Measurements from ENCODE around the gene ITGB5. TPM values are rescaled to one million over a fixed set of nuclear protein-coding genes. Genes with fewer than 3 reads are reported as not detected.

Gene ITGB5
- total RNA-seq, 1 experiment from 2014 or later, result 116 TPM

DNA sequence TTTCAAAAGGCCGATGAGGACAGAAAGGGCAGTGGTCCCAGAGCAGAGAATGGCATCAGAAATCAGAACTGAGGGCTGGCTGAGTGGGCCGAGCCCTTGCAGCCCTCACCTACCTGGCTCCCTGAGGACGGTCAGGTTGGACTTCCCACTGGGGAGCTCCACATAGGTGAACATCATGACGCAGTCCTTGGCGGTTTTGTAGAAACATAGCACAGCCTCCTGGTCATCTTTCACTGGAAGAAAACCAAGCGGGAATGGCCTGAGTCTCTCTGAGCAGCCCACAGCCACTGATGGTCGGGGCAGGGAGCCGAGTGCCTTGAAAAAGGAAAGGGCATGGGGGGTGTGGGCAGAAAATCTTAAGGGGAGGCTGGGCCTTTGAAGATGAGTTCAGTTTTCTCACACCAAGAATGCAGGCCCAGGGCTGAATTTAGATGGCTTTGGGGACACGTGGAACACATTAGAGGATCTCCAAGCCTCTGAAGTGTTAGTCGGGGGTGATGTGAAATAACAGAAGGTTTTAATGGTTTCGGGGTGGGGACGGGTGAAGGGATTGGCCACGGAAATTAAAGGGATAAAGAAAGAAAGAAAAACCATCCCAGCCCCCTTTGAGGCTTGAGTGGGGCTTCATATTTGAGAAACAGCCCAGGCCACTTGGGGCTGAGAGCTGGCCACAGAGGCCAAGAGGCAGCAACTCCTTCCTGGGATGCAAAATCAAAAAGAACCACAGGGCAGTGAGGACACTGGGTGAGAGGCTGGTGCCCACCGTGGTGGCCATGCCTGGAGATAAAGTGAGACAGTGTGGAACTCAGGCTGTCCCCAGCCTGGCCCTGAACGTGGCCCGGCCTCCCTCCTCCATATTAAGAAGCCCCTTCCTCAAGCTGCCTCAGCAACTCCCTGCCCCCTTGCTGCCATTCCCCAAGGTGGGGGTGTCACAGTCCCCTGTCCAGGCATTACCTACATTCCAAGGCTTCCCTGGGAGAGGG lies 120.8 kb downstream of the ITGB5 start:
- no peak for DNase-seq (ENCODE audit: low spot score)
- TF ChIP-seq CTCF (conservative IDR thresholded peaks at IDR 0.05; ENCODE audit: low read depth, low read length), result no peak
- TF ChIP-seq EZH2 (IDR thresholded peaks at IDR 0.05; ENCODE audit: borderline replicate concordance, low read depth, low read length, poor library complexity, severe bottlenecking), result no peak
- peaks cover 42% of the 10 kb centered on the region for H3K36me3 ChIP-seq (ENCODE audit: insufficient read depth, low read length, poor library complexity, severe bottlenecking)
- ChIA-PET CTCF (no interaction called here), POLR2A (ENCODE audit: low non-redundant PET) (no interaction called here)
- H3K4me3 ChIP-seq (ENCODE audit: low read depth, low read length, poor library complexity, severe bottlenecking), result no peak overlapping the region
- intact Hi-C loops (cut with micrococcal nuclease; ENCODE audit: unreplicated experiment), result loop anchor here (10.0 kb wide), 1 partner anchor 202 kb away; no protein-coding TSS in a partner anchor
- H3K27me3 ChIP-seq (replicated peaks; ENCODE audit: insufficient read depth, low read depth, low read length, poor library complexity), result no peaks in the 10 kb centered on the region
- BruUV-seq (replicated peaks), result no TSS peak
- H3K4me1 ChIP-seq (ENCODE audit: insufficient read depth, low read length, poor library complexity, severe bottlenecking), result peaks cover 26% of the 10 kb centered on the region
- H3K9me3 ChIP-seq (ENCODE audit: low read depth, low read length, poor library complexity, severe bottlenecking), result no peaks in the 10 kb centered on the region
- peak overlapping the region; percentile 19 for H3K27ac ChIP-seq (ENCODE audit: low read depth, low read length, poor library complexity, severe bottlenecking)

- H3K27me3 ChIP-seq (replicated peaks; ENCODE audit: insufficient read depth, low read depth, low read length, poor library complexity), result no peaks in the 10 kb centered on the region
- no TSS peak for BruUV-seq (replicated peaks)
- DNase-seq (ENCODE audit: low spot score), result no peak
- peak overlapping the region; percentile 14 for H3K27ac ChIP-seq (ENCODE audit: low read depth, low read length, poor library complexity, severe bottlenecking)
- H3K9me3 ChIP-seq (ENCODE audit: low read depth, low read length, poor library complexity, severe bottlenecking), result no peaks in the 10 kb centered on the region
- no peak overlapping the region for H3K4me3 ChIP-seq (ENCODE audit: low read depth, low read length, poor library complexity, severe bottlenecking)
- H3K4me1 ChIP-seq (ENCODE audit: insufficient read depth, low read length, poor library complexity, severe bottlenecking), result peaks cover 20% of the 10 kb centered on the region
- intact Hi-C loops (cut with micrococcal nuclease; ENCODE audit: unreplicated experiment), result loop anchor here (10.0 kb wide), 1 partner anchor 201 kb away; no protein-coding TSS in a partner anchor
- ChIA-PET CTCF (no interaction called here), POLR2A (ENCODE audit: low non-redundant PET) (no interaction called here)
- TF ChIP-seq EZH2 (IDR thresholded peaks at IDR 0.05; ENCODE audit: borderline replicate concordance, low read depth, low read length, poor library complexity, severe bottlenecking) (no peak), CTCF (conservative IDR thresholded peaks at IDR 0.05; ENCODE audit: low read depth, low read length) (no peak)
- peaks cover 42% of the 10 kb centered on the region for H3K36me3 ChIP-seq (ENCODE audit: insufficient read depth, low read length, poor library complexity, severe bottlenecking)
Observed at GRCh38 chr3:124765197-124765840, 121.8 kb downstream of the ITGB5 start.

- TF ChIP-seq EZH2 (IDR thresholded peaks at IDR 0.05; ENCODE audit: borderline replicate concordance, low read depth, low read length, poor library complexity, severe bottlenecking) (no peak), CTCF (conservative IDR thresholded peaks at IDR 0.05; ENCODE audit: low read depth, low read length) (no peak)
- Histone ChIP-seq H3K27me3 (replicated peaks; ENCODE audit: insufficient read depth, low read depth, low read length, poor library complexity) (no peaks in the 10 kb centered on the region), H3K4me1 (ENCODE audit: insufficient read depth, low read length, poor library complexity, severe bottlenecking) (peaks cover 14% of the 10 kb centered on the region), H3K4me3 (ENCODE audit: low read depth, low read length, poor library complexity, severe bottlenecking) (no peak overlapping the region), H3K9me3 (ENCODE audit: low read depth, low read length, poor library complexity, severe bottlenecking) (no peaks in the 10 kb centered on the region), H3K36me3 (ENCODE audit: insufficient read depth, low read length, poor library complexity, severe bottlenecking) (peaks cover 42% of the 10 kb centered on the region), H3K27ac (ENCODE audit: low read depth, low read length, poor library complexity, severe bottlenecking) (no peak overlapping the region)
- ChIA-PET CTCF (no interaction called here), POLR2A (ENCODE audit: low non-redundant PET) (no interaction called here)
- peak; percentile 44 for DNase-seq (ENCODE audit: low spot score)
- no TSS peak for BruUV-seq (replicated peaks)
- intact Hi-C loops (cut with micrococcal nuclease; ENCODE audit: unreplicated experiment), result loop anchor here (5.0 to 10.0 kb wide), 2 partner anchors 123 to 200 kb away; partner anchors contain the start of gene ITGB5
Observed at GRCh38 chr3:124764746-124765145, 122.4 kb downstream of the ITGB5 start.
